ENCODE data around the gene LIN54. TPM values are rescaled to one million over a fixed set of nuclear protein-coding genes. Genes with fewer than 3 reads are reported as not detected.
"Not testable (repeated sequence)": the region's sequence is repeated elsewhere in the genome, so short reads cannot be mapped to it uniquely, and the experiment has no call there.

Gene LIN54
- total RNA-seq, 1 donor from 2014 or later = 12.3 TPM

- no peaks in the 10 kb centered on the region for H3K27me3 Mint-ChIP-seq (ENCODE audit: low read depth)
- no peak overlapping the region for H3K27ac Mint-ChIP-seq (ENCODE audit: unreplicated experiment)
- H3K36me3 Mint-ChIP-seq (ENCODE audit: low read depth) = peaks cover 6% of the 10 kb centered on the region
- TF ChIP-seq, protein P1, sequence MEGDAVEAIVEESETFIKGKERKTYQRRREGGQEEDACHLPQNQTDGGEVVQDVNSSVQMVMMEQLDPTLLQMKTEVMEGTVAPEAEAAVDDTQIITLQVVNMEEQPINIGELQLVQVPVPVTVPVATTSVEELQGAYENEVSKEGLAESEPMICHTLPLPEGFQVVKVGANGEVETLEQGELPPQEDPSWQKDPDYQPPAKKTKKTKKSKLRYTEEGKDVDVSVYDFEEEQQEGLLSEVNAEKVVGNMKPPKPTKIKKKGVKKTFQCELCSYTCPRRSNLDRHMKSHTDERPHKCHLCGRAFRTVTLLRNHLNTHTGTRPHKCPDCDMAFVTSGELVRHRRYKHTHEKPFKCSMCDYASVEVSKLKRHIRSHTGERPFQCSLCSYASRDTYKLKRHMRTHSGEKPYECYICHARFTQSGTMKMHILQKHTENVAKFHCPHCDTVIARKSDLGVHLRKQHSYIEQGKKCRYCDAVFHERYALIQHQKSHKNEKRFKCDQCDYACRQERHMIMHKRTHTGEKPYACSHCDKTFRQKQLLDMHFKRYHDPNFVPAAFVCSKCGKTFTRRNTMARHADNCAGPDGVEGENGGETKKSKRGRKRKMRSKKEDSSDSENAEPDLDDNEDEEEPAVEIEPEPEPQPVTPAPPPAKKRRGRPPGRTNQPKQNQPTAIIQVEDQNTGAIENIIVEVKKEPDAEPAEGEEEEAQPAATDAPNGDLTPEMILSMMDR (IDR thresholded peaks at IDR 0.05) = no peak
- no peak for DNase-seq (ENCODE audit: low spot score)
- no peak overlapping the region for H3K4me3 Mint-ChIP-seq (ENCODE audit: unreplicated experiment)
- no peaks in the 10 kb centered on the region for H3K4me1 Mint-ChIP-seq (ENCODE audit: low read depth)
- no peaks in the 10 kb centered on the region for H3K9me3 Mint-ChIP-seq (ENCODE audit: low read depth)
Measured at GRCh38 chr4:82918091-82918490, 92.5 kb downstream of the LIN54 start.

DNA sequence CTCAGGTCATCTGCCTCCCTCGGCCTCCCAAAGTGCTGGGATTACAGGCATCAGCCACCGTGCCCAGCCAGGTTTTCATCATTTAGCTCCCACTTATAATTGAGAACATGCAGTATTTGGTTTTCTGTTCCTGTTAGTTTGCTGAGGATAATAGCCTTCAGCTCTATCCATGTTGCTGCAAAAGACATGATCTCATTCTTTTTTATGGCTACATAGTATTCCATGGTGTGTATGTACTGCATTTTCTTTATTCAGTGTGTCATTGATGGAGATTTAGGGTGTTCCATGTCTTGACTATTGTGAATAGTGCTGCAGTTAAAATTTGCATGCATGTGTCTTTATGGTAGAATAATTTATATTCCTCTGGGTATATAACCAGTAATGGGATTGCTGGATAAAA lies 96.7 kb downstream of the LIN54 start:
- H3K4me3 Mint-ChIP-seq (ENCODE audit: unreplicated experiment); H3K4me1 Mint-ChIP-seq (ENCODE audit: low read depth); H3K9me3 Mint-ChIP-seq (ENCODE audit: low read depth); H3K27me3 Mint-ChIP-seq (ENCODE audit: low read depth); H3K27ac Mint-ChIP-seq (ENCODE audit: unreplicated experiment); DNase-seq (ENCODE audit: low spot score): not testable (repeated sequence)
- H3K36me3 Mint-ChIP-seq (ENCODE audit: low read depth) = peaks cover 12% of the 10 kb centered on the region

- no peak overlapping the region for H3K27ac Mint-ChIP-seq (ENCODE audit: unreplicated experiment)
- no peaks in the 10 kb centered on the region for H3K9me3 Mint-ChIP-seq (ENCODE audit: low read depth)
- H3K4me1 Mint-ChIP-seq (ENCODE audit: low read depth) = no peaks in the 10 kb centered on the region
- H3K36me3 Mint-ChIP-seq (ENCODE audit: low read depth) = peaks cover 11% of the 10 kb centered on the region
- DNase-seq (ENCODE audit: low spot score) = no peak
- TF ChIP-seq, protein P1 (IDR thresholded peaks at IDR 0.05) = no peak
- H3K4me3 Mint-ChIP-seq (ENCODE audit: unreplicated experiment) = no peak overlapping the region
- no peaks in the 10 kb centered on the region for H3K27me3 Mint-ChIP-seq (ENCODE audit: low read depth)
Measured at GRCh38 chr4:82913305-82913704, 97.3 kb downstream of the LIN54 start.

DNA sequence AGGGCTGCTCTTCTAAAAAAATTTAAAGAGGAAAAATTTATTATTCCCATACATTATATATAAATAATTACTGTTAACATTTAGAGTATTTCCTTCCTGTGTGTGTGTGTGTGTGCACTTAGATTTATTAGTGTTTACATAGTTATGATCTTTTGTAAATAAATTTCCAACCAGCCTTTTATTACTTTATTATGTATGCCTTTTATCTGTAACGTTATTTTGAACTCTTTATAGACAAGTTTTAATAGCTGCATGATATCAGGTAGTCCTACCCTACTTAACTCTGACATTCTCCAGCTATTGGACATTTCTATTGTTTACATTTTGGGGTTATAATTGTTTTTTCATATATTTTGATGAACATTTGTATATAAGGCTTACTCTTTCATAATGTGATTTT lies 101.3 kb downstream of the LIN54 start:
- Mint-ChIP-seq H3K4me3 (ENCODE audit: unreplicated experiment) (no peak overlapping the region), H3K9me3 (ENCODE audit: low read depth) (no peaks in the 10 kb centered on the region), H3K36me3 (ENCODE audit: low read depth) (peaks cover 7% of the 10 kb centered on the region), H3K27ac (ENCODE audit: unreplicated experiment) (no peak overlapping the region), H3K27me3 (ENCODE audit: low read depth) (no peaks in the 10 kb centered on the region), H3K4me1 (ENCODE audit: low read depth) (peaks cover 4% of the 10 kb centered on the region)
- TF ChIP-seq, protein P1 (IDR thresholded peaks at IDR 0.05) = no peak
- DNase-seq (ENCODE audit: low spot score) = no peak

GRCh38 chr4:82906469-82906868 lies 104.2 kb downstream of the LIN54 start:
- Mint-ChIP-seq H3K27ac (ENCODE audit: unreplicated experiment) (no peak overlapping the region), H3K27me3 (ENCODE audit: low read depth) (no peaks in the 10 kb centered on the region), H3K9me3 (ENCODE audit: low read depth) (no peaks in the 10 kb centered on the region), H3K4me1 (ENCODE audit: low read depth) (peaks cover 8% of the 10 kb centered on the region), H3K4me3 (ENCODE audit: unreplicated experiment) (no peak overlapping the region), H3K36me3 (ENCODE audit: low read depth) (peaks cover 5% of the 10 kb centered on the region)
- TF ChIP-seq, protein P1 (IDR thresholded peaks at IDR 0.05) = no peak
- DNase-seq (ENCODE audit: low spot score) = no peak

GRCh38 chr4:82905205-82905604 lies 105.4 kb downstream of the LIN54 start:
- Mint-ChIP-seq H3K27me3 (ENCODE audit: low read depth) (no peaks in the 10 kb centered on the region), H3K27ac (ENCODE audit: unreplicated experiment) (peak overlapping the region; percentile 18), H3K36me3 (ENCODE audit: low read depth) (no peaks in the 10 kb centered on the region), H3K4me3 (ENCODE audit: unreplicated experiment) (no peak overlapping the region), H3K4me1 (ENCODE audit: low read depth) (peaks cover 8% of the 10 kb centered on the region), H3K9me3 (ENCODE audit: low read depth) (no peaks in the 10 kb centered on the region)
- DNase-seq (ENCODE audit: low spot score) = no peak
- TF ChIP-seq, protein P1 (IDR thresholded peaks at IDR 0.05) = no peak
